Jurkat, Clone E6-1 (cell line): ENCODE results near the gene CEP120.
A peak's percentile ranks its signal among the peaks of the same experiment; 100 is the strongest.
"Not testable (repeated sequence)": the region's sequence is repeated elsewhere in the genome, so short reads cannot be mapped to it uniquely, and the experiment has no call there.

Experiments
- DNase-seq: peaks from one replicate; pipeline ENCODE4 v3.0.0-alpha.2; 2011; ENCODE audit warnings: low read depth, low spot score
- H3K4me3 ChIP-seq: 2 replicates; pipeline ENCODE4 v1.5.1; 2011; ENCODE audit warnings: mild to moderate bottlenecking, low read length, control low read depth, moderate library complexity

CEP120 gene

DNA sequence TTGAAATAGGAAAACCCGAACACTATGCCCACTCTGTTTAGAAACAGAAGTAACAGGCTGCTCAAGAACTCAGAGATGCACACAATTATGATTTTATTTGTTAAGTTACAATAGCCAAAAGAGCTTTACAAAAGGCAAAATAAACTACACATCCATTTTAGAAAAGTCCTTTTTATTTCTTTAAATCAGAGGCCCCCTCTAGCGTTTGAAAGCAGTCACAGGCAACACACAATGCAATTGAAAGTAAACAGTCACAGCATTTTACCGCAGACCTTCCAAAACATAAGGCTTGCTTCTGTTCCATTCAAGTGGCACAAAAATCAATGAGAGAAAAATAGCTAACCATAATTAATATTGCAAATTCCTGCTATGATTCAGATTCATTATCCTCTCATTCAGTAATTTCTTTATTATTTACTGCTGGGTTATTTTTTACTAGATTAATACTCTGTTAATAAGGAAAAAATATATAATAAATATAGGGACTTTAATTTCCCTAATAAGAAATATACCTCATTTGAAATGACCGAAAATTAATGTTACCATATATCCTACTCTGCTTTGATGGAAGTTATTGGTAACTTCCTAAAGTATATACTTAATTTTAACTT lies 78.3 kb downstream of the CEP120 start:
- no peak overlapping the region for H3K4me3 ChIP-seq
- peak; percentile 22 for DNase-seq

DNA sequence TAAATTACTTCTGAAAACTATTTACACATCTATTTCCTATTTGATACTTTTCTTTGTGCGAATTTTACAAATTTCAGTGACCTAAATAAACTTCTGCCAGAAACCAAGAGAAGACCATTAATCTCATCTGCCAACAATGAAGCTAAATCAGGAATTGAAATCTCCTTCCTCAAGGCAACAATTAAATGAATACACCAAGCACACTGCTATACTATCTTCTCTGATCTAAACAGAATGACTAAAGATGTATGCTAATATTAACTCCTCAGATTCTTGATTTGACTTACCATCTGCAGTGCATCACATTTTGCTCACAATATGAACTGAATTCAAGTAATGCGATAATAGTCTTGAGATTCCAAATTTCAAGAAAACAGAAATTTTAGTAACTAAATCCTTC lies 82.3 kb downstream of the CEP120 start:
- H3K4me3 ChIP-seq: no peak overlapping the region
- no peak for DNase-seq

DNA sequence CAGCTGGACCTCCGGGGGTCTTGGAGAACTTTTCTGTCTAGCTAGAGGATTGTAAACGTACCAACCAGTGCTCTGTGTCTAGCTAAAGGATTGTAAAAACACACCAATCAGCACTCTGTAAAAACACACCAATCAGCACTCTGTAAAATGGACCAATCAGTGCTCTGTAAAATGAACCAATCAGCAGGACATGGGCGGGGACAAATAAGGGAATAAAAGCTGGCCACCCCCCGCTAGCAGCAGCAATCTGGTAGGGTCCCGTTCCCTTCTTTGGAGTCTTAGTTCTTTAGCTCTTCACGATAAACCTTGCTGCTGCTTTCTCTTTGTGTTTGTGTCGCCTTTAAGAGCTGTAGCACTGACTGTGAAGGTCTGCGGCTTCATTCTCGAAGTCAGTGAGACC lies 114.8 kb downstream of the CEP120 start:
- DNase-seq: not testable (repeated sequence)

DNA sequence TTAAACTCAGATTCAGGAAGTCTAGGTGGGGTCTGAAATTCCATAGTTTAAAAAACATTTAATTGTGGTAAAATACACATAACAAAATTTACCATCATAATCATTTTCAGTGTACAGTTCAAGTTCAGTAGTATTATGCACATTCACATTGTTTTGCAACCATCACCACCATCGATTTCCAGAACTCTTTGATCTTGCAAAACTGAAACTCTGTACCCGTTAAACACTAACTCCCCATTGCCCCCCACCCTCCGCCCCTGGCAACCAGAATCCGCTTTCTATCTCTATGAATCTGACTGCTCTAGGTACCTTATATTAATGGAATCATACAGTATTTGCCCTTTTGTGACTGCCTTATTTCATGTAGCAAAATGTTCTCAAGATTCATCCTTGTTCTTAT lies 117.5 kb downstream of the CEP120 start:
- DNase-seq: no peak
- no peak overlapping the region for H3K4me3 ChIP-seq

More for the DNA sequence above, 114.8 kb downstream of the CEP120 start:
- not testable (repeated sequence) for H3K4me3 ChIP-seq

DNA sequence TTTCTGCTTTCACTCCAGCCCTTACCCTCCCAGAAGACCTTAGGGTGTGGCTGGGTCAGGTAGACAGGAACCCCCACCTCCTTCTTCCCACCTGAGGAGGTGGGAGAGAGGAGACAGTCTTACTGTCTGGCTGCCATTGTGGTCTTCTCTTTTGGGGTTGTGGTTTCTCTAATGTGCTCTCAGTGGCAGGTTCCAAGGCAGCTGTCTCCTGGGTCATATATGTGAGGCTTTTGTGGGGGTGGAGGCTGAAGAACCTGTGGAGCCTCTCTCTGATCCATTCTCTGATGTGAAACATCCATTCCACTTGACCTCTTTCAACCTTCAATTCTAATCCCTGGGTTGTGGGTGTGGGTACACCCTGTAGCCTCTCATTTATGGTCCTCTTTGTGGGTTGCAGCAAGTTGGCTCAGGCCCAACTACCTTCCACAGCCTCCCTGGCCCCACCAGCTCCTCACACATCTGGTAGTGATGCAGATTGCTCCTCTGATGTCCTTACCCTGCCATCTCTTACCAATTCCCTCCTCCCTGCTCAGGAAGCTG lies 118.4 kb downstream of the CEP120 start:
- peak; percentile 35 for DNase-seq
- H3K4me3 ChIP-seq: no peak overlapping the region

DNA sequence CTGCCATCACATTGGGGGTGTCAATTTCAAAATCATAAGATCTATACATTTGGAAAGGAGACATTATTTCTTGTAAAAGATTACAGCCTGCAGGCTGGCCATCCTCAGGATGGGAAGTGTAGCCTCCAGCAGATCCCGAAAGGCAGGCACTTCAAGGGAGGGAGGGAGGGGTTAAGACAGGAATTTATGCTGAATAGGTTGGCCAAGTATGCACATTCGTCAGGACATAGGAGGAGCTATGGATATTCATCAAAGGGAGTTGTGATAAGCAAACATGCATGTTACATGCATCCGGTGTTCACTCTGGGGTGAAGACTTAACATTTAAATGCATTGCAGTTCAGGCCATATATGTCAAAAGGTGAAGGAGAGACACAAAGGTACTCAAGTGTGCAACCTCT lies 119.4 kb downstream of the CEP120 start:
- DNase-seq: no peak
- no peak overlapping the region for H3K4me3 ChIP-seq

DNA sequence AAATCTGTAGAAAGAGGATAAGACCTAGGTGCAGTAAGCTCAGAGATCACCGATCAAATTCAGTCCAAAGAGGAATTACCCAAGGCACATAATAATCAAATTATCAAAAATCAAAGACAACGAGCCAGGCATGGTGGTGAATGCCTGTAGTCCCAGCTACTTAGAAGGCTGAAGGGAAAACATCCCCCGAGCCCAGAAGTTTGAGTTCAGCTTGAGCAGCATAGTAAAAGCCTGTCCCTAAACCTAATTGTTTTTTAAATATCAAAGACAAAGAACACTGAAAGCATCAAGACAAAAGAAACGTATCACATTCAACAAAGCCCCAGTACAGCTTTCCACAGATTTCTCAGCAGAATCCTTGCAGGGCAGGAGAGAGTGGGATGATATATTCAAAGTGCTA lies 122.9 kb downstream of the CEP120 start:
- no peak for DNase-seq
- no peak overlapping the region for H3K4me3 ChIP-seq

DNA sequence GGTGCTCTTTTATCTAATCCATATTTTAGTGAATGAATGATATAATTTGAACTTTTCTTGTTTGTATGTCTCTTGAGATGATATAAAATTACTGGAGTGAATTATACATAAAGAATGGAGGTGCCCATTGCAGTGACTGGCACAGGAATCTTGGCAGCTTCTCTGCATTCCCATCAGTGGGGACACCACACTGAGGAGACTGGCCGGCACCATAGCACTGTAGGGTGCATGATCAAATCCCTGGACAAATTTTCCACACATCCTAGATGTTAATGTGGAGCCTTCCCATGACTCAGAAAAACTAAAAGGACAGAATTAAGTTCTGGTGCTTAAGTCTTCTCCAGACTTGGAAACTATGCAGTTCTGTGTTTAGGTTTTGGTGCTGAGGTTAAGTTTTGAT lies 124.1 kb downstream of the CEP120 start:
- no peak overlapping the region for H3K4me3 ChIP-seq
- no peak for DNase-seq

DNA sequence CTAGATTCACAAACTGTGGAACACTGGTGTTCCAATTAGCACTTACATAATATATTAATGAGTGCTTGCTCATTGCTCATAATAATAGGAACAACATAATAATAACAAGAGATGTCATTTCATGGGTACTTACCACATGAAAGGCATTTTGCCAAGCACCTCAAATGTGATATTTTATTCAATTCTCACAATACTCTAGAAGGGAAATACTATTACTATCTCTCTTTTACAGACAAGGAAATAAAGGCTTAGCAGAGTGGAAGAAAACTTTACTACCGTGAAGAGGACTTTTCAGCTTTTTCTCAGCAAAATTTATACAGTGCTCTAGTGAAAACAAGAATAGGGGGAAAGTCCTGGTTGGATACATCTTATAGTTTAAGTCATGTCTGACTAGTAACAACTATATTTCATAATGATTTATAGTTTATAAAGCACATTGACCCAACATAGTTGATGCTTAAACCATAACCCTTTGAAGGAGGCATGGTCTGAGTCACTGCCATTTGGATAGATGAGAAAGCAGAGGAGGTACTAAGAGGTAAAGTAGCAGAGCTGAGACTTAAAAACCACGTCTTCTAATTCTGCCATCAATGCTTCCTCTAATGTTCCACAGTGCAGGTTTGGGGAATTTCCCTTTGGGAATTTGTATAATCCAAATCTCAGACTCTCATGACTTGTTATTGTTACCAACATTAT lies 124.7 kb downstream of the CEP120 start:
- no peak overlapping the region for H3K4me3 ChIP-seq
- no peak for DNase-seq

DNA sequence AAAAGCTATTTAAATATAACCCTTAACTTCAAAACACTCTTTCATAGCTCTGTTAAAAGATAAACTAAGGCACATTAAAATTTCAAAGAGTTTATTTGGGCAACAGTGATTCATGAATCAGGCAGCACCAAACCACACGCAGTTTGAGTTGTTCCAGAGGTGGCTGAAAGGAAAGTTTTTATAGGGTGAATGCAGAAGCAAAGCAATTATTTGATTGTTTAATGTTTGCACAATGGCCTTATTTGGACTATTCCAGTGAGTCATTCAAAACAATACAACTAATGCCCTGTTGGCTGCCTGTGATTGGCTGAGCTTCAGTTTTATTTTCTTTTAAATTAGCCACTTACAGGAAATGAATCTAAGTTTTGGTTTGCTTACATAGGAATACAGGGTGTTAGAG lies 125.3 kb downstream of the CEP120 start:
- no peak for DNase-seq
- H3K4me3 ChIP-seq: no peak overlapping the region

DNA sequence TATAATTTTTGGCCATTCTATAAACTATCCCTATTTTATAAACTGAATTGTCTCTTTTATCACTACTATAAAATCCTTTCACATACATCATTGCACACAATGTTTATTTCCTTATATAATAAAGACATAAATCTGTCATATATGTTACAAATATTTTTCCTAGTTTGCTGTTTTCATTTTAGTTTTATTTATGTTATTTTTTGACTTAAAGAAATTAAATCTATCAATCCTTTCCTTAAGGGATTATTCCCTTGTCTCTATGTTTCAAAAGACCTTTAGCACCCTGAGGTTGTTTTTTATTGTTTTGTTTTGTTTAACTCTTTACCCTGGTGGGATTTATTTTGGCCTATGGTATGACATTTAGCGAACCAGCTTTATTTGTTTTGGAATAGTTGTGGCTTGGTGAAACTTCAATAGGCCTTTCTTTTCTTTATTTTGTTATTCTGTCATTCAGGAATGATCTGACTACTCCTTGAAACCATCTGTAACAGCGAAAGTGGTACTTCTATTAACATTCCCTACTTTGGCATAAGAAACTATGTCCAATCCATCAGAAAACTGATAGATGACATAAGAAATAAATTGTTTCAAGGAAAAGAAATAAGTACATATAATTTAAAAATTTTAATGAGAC lies 125.9 kb downstream of the CEP120 start:
- H3K4me3 ChIP-seq: no peak overlapping the region
- no peak for DNase-seq
